Measurements from ENCODE around the gene ECI2.
A peak's percentile ranks its signal among the peaks of the same experiment; 100 is the strongest.
"Not testable (repeated sequence)": the region's sequence is repeated elsewhere in the genome, so short reads cannot be mapped to it uniquely, and the experiment has no call there.

Gene ECI2

DNA sequence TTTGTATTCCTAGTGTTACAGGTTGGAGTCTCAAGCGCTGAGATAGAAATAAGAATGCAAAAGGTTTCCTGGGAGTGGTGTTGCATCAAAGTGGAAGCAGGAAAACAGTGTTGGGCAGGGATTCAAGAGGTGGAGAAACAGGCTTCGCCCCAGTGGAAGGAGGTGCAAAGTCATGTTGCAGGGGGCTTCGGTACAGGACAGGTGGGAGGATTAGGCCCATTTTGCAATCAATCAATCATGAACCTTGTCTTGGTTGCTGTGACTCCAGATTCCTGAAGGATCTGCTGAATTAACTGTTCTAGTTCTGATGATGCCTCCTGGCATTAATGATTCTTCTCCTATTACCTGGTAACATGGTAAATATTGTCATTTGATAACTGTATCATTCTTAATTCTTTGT is 34.1 kb downstream of the ECI2 start:
- DNase-seq: no peak

DNA sequence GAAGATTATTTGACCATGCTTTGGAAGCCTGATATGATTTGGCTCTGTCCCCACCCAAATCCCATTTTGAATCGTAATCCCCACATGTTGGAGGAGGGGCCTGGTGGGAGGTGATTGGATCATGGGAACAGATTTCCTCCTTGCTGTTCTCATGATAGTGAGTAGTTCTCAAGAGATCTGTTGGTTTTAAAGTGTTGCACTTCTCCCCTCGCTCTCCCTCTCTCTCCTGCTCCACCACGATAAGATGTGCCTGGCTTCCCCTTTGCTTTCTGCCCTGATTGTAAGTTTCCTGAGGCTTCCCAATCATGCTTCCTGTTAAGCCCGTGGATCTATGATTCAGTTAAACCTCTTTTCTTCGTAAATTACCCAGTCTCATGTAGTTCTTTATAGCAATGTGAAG is 34.7 kb downstream of the ECI2 start:
- no peak for DNase-seq

GRCh38 chr6:4093288-4093687 is 42.1 kb downstream of the ECI2 start:
- DNase-seq: peak; percentile 63

- DNase-seq: no peak
Measured at GRCh38 chr6:4091941-4092340, 43.4 kb downstream of the ECI2 start.

DNA sequence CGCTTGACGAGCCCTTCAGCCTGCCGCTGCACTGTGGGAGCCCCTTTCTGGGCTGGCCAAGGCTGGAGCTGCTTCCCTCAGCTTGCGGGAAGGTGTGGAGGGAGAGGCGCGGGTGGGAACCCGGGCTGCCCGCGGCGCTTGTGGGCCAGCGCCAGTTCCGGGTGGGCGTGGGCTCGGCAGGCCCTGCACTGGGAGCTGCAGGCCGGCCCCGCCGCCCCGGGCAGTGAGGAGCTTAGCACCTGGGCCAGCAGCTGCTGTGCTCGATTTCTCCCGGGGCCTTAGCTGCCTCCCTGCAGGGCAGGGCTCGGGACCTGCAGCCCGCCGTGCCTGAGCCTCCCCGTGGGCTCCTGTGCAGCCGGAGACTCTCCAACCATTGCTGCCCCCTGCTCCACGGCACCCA is 45.3 kb downstream of the ECI2 start:
- not testable (repeated sequence) for DNase-seq

- peak; percentile 71 for DNase-seq
Measured at GRCh38 chr6:4088704-4089103, 46.7 kb downstream of the ECI2 start.

- DNase-seq: no peak
Measured at GRCh38 chr6:4085332-4085700, 50.1 kb downstream of the ECI2 start.

DNA sequence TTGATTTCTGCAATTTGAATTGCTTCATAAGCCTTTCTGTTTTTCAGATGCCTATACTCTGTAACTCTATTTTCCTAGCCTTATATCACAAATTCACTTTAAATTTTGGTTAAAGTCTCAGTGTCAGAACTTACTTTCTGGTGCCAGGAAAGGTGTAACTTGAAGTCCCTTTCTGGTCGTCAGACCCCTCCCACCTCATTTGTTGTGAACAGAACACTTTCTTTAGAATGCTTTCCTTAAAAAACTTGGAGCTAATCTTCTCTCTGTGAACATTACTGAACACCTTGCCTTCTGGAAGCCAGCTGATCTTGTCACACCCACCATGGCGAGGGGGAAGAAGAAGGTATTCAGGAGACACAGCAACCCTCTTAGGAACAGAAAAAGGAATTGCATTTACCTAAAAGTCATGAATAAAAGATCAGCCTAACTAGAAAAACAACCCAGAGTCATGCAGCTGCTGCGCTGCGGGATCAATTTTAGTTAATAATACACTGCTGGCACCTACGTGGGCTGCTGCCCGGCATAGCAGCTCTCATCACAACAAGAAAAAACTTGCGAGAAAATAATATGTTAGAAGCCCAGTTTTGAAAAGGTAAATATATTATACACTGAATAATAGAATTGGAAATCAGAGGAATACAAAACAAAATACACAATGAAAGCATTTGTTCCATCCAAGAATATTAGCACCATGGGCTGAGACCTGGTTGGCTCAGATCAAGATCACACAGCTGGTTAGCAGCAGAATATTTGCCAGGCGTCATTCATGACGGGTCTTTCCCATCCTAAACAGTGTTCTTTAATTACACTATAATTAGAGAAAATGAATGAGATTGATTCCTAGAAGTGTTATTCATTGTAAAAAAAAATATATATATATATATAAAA is 50.7 kb downstream of the ECI2 start:
- peak; percentile 91 for DNase-seq

DNA sequence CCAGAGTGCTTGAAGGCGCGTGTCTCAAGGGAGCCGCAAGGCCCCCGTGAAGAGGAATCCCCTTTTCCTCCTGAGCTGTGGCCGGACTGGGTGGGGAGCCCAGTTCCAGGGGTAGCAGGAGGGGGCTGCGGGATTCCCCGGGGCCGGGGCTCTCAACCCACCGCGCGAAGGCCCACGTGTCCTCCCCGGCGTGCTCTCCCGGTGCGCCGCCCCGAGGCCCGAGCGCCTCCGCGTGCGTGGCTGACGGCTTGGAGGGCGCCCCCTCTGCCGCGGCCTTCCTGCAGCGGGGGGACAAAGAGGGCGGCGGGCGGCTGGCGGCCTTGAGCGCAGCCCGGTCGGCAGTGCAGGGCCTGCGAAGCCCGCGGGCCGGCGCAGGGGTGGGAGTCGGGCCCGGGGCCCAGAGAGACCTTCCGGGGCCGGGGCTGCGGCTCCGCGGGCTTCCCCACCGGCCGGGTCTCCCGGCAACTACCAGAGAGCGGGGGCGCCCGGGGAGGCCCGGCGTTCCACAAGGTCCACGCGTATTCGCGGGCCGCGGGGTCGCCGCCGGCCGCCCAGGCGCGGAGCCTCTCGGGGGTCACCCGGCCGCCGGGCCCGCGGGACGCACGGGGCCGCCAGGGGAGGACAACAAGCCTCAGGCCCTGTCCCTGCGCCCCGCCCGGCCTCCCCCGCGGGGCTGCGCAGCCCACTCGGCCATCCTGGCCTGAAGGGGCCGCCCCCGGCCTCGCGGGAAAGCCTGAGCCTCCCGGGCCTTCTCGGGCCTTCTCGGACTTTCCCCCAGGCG is 56.5 kb downstream of the ECI2 start, which contains the start of gene FAM217A:
FAM217A (minus strand) TSS at position 447 of the 781 bp plus-strand sequence. CDS start 1,723 bp downstream, outside the sequence.
- DNase-seq: no peak

DNA sequence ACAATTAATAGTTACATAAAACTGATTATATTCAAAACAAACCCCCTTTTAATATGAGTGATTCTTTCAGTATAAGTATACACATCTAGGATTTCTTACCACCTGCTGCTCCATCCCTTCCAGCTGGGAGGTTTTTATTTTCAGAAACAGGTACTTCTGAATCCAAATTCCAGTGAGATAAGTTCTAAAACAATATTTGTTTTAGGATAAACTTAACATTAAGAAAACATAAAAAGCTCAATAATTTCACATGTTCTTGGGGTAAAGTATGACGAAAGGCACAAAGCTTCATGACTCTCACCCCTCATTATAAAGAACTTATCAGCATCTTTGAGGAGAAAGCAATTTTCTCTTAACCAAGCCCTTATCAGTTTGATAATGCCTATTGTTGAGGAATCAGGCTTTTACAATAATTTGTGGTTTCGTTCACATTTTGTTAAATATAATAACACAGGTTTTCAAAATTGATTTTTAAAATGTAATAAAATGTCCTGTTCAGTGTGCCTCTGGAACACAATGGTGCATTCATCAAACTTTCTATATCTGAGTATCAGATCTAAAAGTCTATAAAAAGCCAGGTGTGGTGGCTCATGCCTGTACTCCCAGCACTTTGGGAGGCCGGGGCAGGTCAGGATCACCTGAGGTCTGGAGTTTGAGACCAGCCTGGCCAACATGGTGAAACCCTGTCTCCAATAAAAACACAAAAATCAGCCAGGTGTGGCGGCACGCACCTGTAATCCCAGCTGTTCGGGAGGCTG is 60.7 kb downstream of the ECI2 start:
- no peak for DNase-seq

DNA sequence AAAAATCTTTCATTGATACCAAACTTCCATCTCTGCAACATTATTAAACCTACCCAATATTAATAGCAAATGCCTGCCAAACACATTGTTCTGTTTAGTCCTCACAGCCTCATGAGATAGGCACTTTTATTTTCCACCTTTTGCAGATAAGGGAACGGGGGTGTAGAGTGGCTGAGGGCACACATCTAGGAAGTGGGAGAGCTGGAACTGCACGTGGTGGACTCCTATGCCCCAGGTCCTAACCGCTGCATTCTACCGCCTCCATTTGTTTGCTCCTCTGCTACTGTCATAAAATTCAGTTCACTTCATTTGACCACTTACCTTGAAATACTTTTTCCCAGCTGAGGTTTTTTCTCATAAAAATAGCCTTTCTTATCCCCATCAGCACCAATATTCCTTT is 64.0 kb downstream of the ECI2 start:
- DNase-seq: no peak

DNA sequence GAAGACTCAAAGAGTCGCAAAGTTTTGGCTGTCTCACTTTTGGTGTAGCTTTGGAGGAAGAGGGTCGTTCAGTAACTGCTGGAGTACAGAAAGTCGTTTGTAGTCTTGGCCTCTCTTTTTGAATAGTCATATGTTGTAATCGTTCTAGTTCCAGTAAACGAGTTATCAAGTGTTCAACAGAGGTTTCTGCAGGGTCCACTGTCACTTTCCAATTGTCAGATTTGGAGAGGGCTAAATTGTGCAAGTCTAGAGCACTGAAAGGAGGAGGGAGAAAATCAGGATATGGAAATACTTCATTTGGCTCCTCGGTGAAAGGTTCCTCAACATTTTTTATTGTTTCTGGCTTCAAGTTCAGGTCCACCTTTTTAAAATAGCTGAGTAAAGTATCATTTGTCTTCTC is 66.2 kb downstream of the ECI2 start:
- no peak for DNase-seq

GRCh38 chr6:4067673-4068072 is 67.7 kb downstream of the ECI2 start:
- DNase-seq: no peak

DNA sequence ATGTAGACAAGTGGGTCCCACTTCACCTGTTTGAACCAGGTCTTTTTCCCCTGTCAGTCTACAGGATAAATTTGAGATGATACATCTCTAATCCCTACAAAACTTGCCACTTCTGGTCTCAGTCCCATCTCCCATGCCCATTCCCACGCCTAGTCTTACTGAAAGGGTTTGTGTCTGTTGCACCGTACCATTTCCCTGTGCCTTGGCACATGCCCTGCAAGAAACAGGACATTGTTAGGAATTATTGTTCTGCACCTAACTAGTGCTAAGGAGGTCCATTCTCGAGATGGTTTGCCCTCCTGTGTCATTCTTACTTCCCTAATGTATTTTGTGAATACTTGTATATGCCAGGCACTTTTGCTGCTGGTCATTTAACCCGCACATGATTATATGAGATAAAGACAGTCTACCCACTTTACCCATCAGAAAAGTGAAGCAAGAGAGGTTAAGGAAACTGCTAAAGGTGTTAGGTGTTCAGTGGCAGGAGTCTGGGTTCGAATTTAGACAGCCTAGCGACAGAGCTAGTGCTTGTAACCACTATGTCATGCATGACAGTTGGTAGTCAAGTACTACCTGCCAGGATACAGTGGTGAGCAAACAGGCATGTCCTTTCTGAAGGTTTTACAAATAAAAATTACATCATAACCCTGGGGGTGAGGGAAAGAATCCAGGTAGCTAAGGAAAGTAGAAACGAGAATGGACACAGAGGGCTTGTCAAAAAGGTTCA is 69.2 kb downstream of the ECI2 start:
- DNase-seq: peak; percentile 42

Data from NCI-H69 (cell line).